HEK293 (cell line): Measurements from ENCODE around the gene MUC20.

Source experiments
- CTCF ChIA-PET: fragments of 350-600 bp; formaldehyde crosslinking; extraction: SDS; loops from one replicate; lab custom pipeline; 2021; ENCODE audit warnings: antibody characterized with exemption; lab: Yijun Ruan, JAX
- POLR2A ChIA-PET: fragments of 300-600 bp; formaldehyde crosslinking; extraction: SDS; loops from one replicate; lab custom pipeline; 2020; ENCODE audit warnings: antibody characterized with exemption, inconsistent platforms; lab: Yijun Ruan, JAX
- H3K27ac ChIP-seq: fragments of 200-500 bp; sonication (Bioruptor generic); 2 replicates; pipeline ENCODE4 v1.5.1; 2014; ENCODE audit warnings: low read depth, low read length, control low read depth, inconsistent platforms; ENCODE audit errors: extremely low read depth
- H3K36me3 ChIP-seq, 2 experiments: fragments of 200-500 bp in 1 of 2; sonication (Bioruptor generic) in 1 of 2; 1 replicate in 1 of 2; 2 replicates in 1 of 2; pipeline ENCODE4 v1.5.1; 2014 to 2017; ENCODE audit warnings: inconsistent platforms in 2 of 2, low read length in 2 of 2; ENCODE audit not compliant: control insufficient read depth in 2 of 2, insufficient read depth in 1 of 2
- H3K4me1 ChIP-seq: fragments of 200-500 bp; sonication (Bioruptor generic); 2 replicates; pipeline ENCODE4 v1.5.1; 2014; ENCODE audit warnings: mild to moderate bottlenecking, low read length, inconsistent platforms; ENCODE audit not compliant: control insufficient read depth, insufficient read depth
- H3K4me3 ChIP-seq: 2 replicates; pipeline ENCODE4 v1.5.1; 2011; ENCODE audit warnings: low read depth, mild to moderate bottlenecking, control low read depth, low read length, moderate library complexity
- H3K9me3 ChIP-seq: fragments of 200-500 bp; sonication (Bioruptor generic); 2 replicates; pipeline ENCODE4 v1.5.1; 2014; ENCODE audit warnings: low read depth, low read length, inconsistent platforms; ENCODE audit not compliant: control insufficient read depth, insufficient read depth
- GLI2 ChIP-seq: fragments of 450-650 bp; formaldehyde crosslinking; IDR thresholded peaks from 2 replicates; pipeline ENCODE4; 2017; ENCODE audit warnings: missing biosample characterization, missing genetic modification characterization, low read depth, borderline replicate concordance
- IKZF3 ChIP-seq: fragments of 450-650 bp; IDR thresholded peaks from 2 replicates; pipeline ENCODE4 v1.5.0; 2018; ENCODE audit warnings: missing biosample characterization, mild to moderate bottlenecking, missing genetic modification characterization, moderate library complexity
- KLF17 ChIP-seq: fragments of 450-650 bp; formaldehyde crosslinking; IDR thresholded peaks from 2 replicates; pipeline ENCODE4 v1.5.1; 2016; ENCODE audit warnings: missing biosample characterization, missing genetic modification characterization
- OVOL3 ChIP-seq: fragments of 450-650 bp; formaldehyde crosslinking; IDR thresholded peaks from 2 replicates; pipeline ENCODE4 v1.5.1; 2016; ENCODE audit warnings: missing biosample characterization, missing genetic modification characterization
- SALL2 ChIP-seq: fragments of 450-650 bp; formaldehyde crosslinking; IDR thresholded peaks from 2 replicates; pipeline ENCODE4 v1.5.0; 2017; ENCODE audit warnings: missing biosample characterization, mild to moderate bottlenecking, missing genetic modification characterization, borderline replicate concordance
- ZBTB10 ChIP-seq: fragments of 450-650 bp; formaldehyde crosslinking; IDR thresholded peaks from 2 replicates; pipeline ENCODE4 v1.5.1; 2016; ENCODE audit warnings: missing biosample characterization, missing genetic modification characterization
- ZNF133 ChIP-seq: fragments of 450-650 bp; formaldehyde crosslinking; IDR thresholded peaks from 2 replicates; pipeline ENCODE4 v1.5.1; 2016; ENCODE audit warnings: missing biosample characterization, missing genetic modification characterization
- ZNF26 ChIP-seq: fragments of 450-650 bp; formaldehyde crosslinking; IDR thresholded peaks from 2 replicates; pipeline ENCODE4 v1.5.1; 2016; ENCODE audit warnings: missing biosample characterization, missing genetic modification characterization
- ZNF426 ChIP-seq: fragments of 450-650 bp; formaldehyde crosslinking; IDR thresholded peaks from 2 replicates; pipeline ENCODE4 v1.5.1; 2017; ENCODE audit warnings: missing biosample characterization, missing genetic modification characterization, mild to moderate bottlenecking, inconsistent platforms, moderate library complexity
- ZNF521 ChIP-seq: fragments of 450-650 bp; formaldehyde crosslinking; IDR thresholded peaks from 2 replicates; pipeline ENCODE4 v1.5.1; 2017; ENCODE audit warnings: missing biosample characterization, mild to moderate bottlenecking, missing genetic modification characterization
- ZNF529 ChIP-seq: fragments of 450-650 bp; formaldehyde crosslinking; IDR thresholded peaks from 2 replicates; pipeline ENCODE4 v1.5.1; 2017; ENCODE audit warnings: missing genetic modification characterization, missing biosample characterization; ENCODE audit not compliant: insufficient replicate concordance
- TF ChIP-seq, protein P1 (sequence below): fragments of 450-650 bp; formaldehyde crosslinking; IDR thresholded peaks from 2 replicates; pipeline ENCODE4 v1.5.1; 2016; ENCODE audit warnings: missing biosample characterization, missing genetic modification characterization

MUC20 gene

GRCh38 chr3:195763843-195764825 is 43.4 kb downstream of the MUC20 start (continued):
- no peak for TF ChIP-seq ZNF521 (tag by site-specific recombination)
- TF ChIP-seq OVOL3 (tag by site-specific recombination) = no peak
- TF ChIP-seq KLF17 (tag by site-specific recombination) = no peak
- TF ChIP-seq ZBTB10 = no peak

DNA sequence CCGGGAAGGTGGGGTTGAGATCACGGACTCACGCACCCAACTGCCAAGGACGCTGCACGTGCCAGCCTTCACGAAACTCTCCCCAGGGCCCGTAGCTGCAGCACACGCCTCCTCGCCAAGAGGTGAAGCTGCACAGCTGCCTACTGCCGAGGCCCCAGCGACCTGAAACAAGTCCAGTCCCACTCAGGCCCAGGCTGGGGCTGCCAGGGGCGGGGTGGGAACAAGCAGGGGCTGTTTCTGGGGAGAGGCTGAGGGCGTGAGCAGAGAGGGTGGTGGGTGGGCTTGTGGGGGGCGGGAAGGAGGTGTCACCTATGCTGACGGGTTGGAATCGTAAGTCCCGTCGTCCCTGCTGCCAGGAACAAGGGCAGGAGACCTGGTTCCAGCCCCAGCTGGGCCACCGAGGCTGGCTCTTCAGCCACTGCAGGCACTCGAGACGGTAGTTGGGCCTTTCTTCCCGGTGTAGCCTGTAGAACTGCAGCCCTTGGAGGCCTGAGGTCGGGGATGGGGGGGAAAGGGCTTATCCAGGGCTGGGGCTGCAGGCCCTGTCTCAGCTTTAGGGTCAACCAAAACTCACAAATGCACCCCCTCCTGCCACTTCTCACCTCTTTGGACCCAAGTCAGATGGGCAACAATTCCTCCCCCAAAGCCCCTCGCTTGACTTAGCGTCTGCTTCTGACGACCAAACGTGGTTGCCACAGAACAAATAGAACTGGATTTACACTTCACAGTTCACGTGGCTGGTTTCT is 44.4 kb downstream of the MUC20 start:
- TF ChIP-seq ZNF426 (no peak), SALL2 (no peak), IKZF3 (tag by site-specific recombination) (no peak), ZNF26 (tag by site-specific recombination) (no peak), ZNF529 (no peak)
- TF ChIP-seq, protein P1, sequence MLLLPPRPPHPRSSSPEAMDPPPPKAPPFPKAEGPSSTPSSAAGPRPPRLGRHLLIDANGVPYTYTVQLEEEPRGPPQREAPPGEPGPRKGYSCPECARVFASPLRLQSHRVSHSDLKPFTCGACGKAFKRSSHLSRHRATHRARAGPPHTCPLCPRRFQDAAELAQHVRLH (tag by site-specific recombination) = no peak

GRCh38 chr3:195766671-195767070 is 45.9 kb downstream of the MUC20 start:
- no peaks in the 10 kb centered on the region for H3K4me1 ChIP-seq
- TF ChIP-seq GLI2 (tag by site-specific recombination) = no peak
- peak; percentile 78; the same call in 1 of the 2 replicates for TF ChIP-seq ZNF133
- CTCF ChIA-PET = no interaction called here

More for the DNA sequence above, 44.4 kb downstream of the MUC20 start:
- Histone ChIP-seq H3K4me1 (no peaks in the 10 kb centered on the region), H3K36me3 (no peaks in the 10 kb centered on the region), H3K27ac (no peak overlapping the region), H3K4me3 (no peak overlapping the region), H3K9me3 (no peaks in the 10 kb centered on the region)
- POLR2A ChIA-PET = no interaction called here
- CTCF ChIA-PET = no interaction called here

More at GRCh38 chr3:195766671-195767070, 45.9 kb downstream of the MUC20 start:
- Histone ChIP-seq H3K36me3 (no peaks in the 10 kb centered on the region), H3K27ac (no peak overlapping the region), H3K4me3 (no peak overlapping the region), H3K9me3 (no peaks in the 10 kb centered on the region)
- POLR2A ChIA-PET = no interaction called here
